Progenitor cell of endocrine pancreas (in vitro differentiated cells): ENCODE results near the gene ZNF547. TPM values are rescaled to one million over a fixed set of nuclear protein-coding genes. Genes with fewer than 3 reads are reported as not detected.

ENCODE experiments used
- DNase-seq: peaks from one replicate; pipeline ENCODE4 v3.0.0; 2021; ENCODE audit warnings: low spot score; ENCODE audit not compliant: unreplicated experiment
- H3K27ac Mint-ChIP-seq: 2 replicates; pipeline ENCODE4 v1.8.0; 2021; ENCODE audit warnings: mild to moderate bottlenecking, moderate library complexity, mixed read lengths
- H3K27me3 Mint-ChIP-seq: 2 replicates; pipeline ENCODE4 v1.8.0; 2021; ENCODE audit warnings: mixed read lengths
- H3K36me3 Mint-ChIP-seq: 2 replicates; pipeline ENCODE4 v1.8.0; 2022; ENCODE audit warnings: mixed read lengths; ENCODE audit not compliant: insufficient read depth
- H3K4me1 Mint-ChIP-seq: 2 replicates; pipeline ENCODE4 v1.8.0; 2021; ENCODE audit warnings: low read depth, mixed read lengths
- H3K4me3 Mint-ChIP-seq: 2 replicates; pipeline ENCODE4 v1.8.0; 2021; ENCODE audit warnings: low read depth, mild to moderate bottlenecking, moderate library complexity, mixed read lengths
- H3K9me3 Mint-ChIP-seq: 2 replicates; pipeline ENCODE4 v1.8.0; 2021; ENCODE audit warnings: low read depth, mixed read lengths
- CTCF ChIP-seq: fragments of 200-600 bp; sonication (generic); IDR thresholded peaks from one replicate; pipeline ENCODE4 v1.5.0; 2021; ENCODE audit warnings: antibody characterized with exemption, mild to moderate bottlenecking; ENCODE audit not compliant: unreplicated experiment
- total RNA-seq: library from RNA; stranded (reverse); gene quantifications from 2 replicates; pipeline ENCODE4 v1.2.1, GENCODE V29; 2021

Gene ZNF547
- total RNA-seq, 1 donor from 2014 or later = 5.7 TPM

GRCh38 chr19:57403737-57404563, 40.6 kb downstream of the ZNF547 start:
- H3K27ac Mint-ChIP-seq = no peak overlapping the region
- H3K4me3 Mint-ChIP-seq = no peak overlapping the region
- H3K4me1 Mint-ChIP-seq = peaks cover 1% of the 10 kb centered on the region
- no peak for TF ChIP-seq CTCF
- H3K36me3 Mint-ChIP-seq = peaks cover 30% of the 10 kb centered on the region
- no peaks in the 10 kb centered on the region for H3K27me3 Mint-ChIP-seq
- peaks cover 25% of the 10 kb centered on the region for H3K9me3 Mint-ChIP-seq
- DNase-seq = no peak

GRCh38 chr19:57406516-57407123, 43.3 kb downstream of the ZNF547 start:
- peaks cover 8% of the 10 kb centered on the region for H3K36me3 Mint-ChIP-seq
- H3K4me1 Mint-ChIP-seq = peaks cover 8% of the 10 kb centered on the region
- peak; percentile 82 for TF ChIP-seq CTCF
- H3K27me3 Mint-ChIP-seq = no peaks in the 10 kb centered on the region
- peaks cover 6% of the 10 kb centered on the region for H3K9me3 Mint-ChIP-seq
- peak; percentile 62 for DNase-seq
- H3K27ac Mint-ChIP-seq = no peak overlapping the region
- no peak overlapping the region for H3K4me3 Mint-ChIP-seq

GRCh38 chr19:57410877-57411671, 47.7 kb downstream of the ZNF547 start, which contains the start of gene ZNF17:
Gene ZNF17 (plus strand): TSS chr19:57411161. CDS start chr19:57413616, 2,455 bp downstream.
- DNase-seq = peak; percentile 72
- Mint-ChIP-seq H3K27ac (peak within 1 kb of the TSS; percentile 96), H3K9me3 (no peaks in the 10 kb centered on the region), H3K4me1 (peaks cover 12% of the 10 kb centered on the region), H3K4me3 (peak within 1 kb of the TSS; percentile 96), H3K36me3 (peaks cover 12% of the 10 kb centered on the region), H3K27me3 (no peaks in the 10 kb centered on the region)
- no peak for TF ChIP-seq CTCF

- peaks cover 62% of the 10 kb centered on the region for H3K36me3 Mint-ChIP-seq
- H3K9me3 Mint-ChIP-seq = peaks cover 38% of the 10 kb centered on the region
- no peak overlapping the region for H3K27ac Mint-ChIP-seq
- no peak for DNase-seq
- no peaks in the 10 kb centered on the region for H3K27me3 Mint-ChIP-seq
- no peaks in the 10 kb centered on the region for H3K4me1 Mint-ChIP-seq
- no peak overlapping the region for H3K4me3 Mint-ChIP-seq
- TF ChIP-seq CTCF = no peak
Measured at GRCh38 chr19:57419439-57419838, 56.1 kb downstream of the ZNF547 start.

GRCh38 chr19:57421037-57421436, 57.7 kb downstream of the ZNF547 start:
- H3K36me3 Mint-ChIP-seq = peaks cover 54% of the 10 kb centered on the region
- H3K27ac Mint-ChIP-seq = no peak overlapping the region
- no peaks in the 10 kb centered on the region for H3K27me3 Mint-ChIP-seq
- TF ChIP-seq CTCF = no peak
- DNase-seq = no peak
- no peak overlapping the region for H3K4me3 Mint-ChIP-seq
- no peaks in the 10 kb centered on the region for H3K4me1 Mint-ChIP-seq
- H3K9me3 Mint-ChIP-seq = peaks cover 38% of the 10 kb centered on the region
